HepG2 (cell line): ENCODE data around the gene CD300LG. TPM values are rescaled to one million over a fixed set of nuclear protein-coding genes. Genes with fewer than 3 reads are reported as not detected.

Experiments used
- ATAC-seq: fragments of 200-7000 bp; cut with Tn5 transposase; 3 replicates; pipeline ENCODE4 v1.9.1; 2020; ENCODE audit warnings: mild to moderate bottlenecking, moderate library complexity
- BruUV-seq: library from RNA; stranded (reverse); fragments of 400-500 nt; replicated peaks from 2 replicates; lab custom pipeline; 2021; lab: Mats Ljungman, UMichigan
- CTCF ChIA-PET: fragments of 300-600 bp; formaldehyde crosslinking; extraction: SDS; loops from one replicate; lab custom pipeline; 2021; ENCODE audit warnings: low total read pairs, inconsistent platforms, low intra/inter-chr PET ratio; lab: Yijun Ruan, JAX
- POLR2A ChIA-PET: fragments of 350-600 bp; sonication (Branson Sonifier 250); formaldehyde crosslinking; loops from one replicate; lab custom pipeline; 2020; ENCODE audit warnings: antibody characterized with exemption, inconsistent platforms; lab: Yijun Ruan, JAX
- DNase-seq: peaks from one replicate; pipeline ENCODE4 v3.0.0-alpha.2; 2015; ENCODE audit warnings: low spot score
- FAIRE-seq: peaks from 3 replicates; lab custom pipeline; 2011; peaks lifted over from hg19 to GRCh38; lab: Jason Lieb, UNC
- H2AFZ ChIP-seq: one replicate; pipeline ENCODE4 v1.6.1; 2011; ENCODE audit warnings: low read length, inconsistent platforms
- H3K27ac ChIP-seq: fragments of 300-600 bp; 3 replicates; pipeline ENCODE4 v1.8.0; 2011; ENCODE audit warnings: mixed run types, mild to moderate bottlenecking, mixed read lengths, low read length, inconsistent platforms; ENCODE audit not compliant: insufficient read depth; ENCODE audit errors: extremely low read length
- H3K27me3 ChIP-seq, 2 experiments: fragments of 200-600 bp in 1 of 2; 2 replicates in 1 of 2; 3 replicates in 1 of 2; pipeline versions ENCODE4 v1.6.0 to v1.8.0; 2011; ENCODE audit warnings: low read length in 2 of 2, mild to moderate bottlenecking in 2 of 2, moderate library complexity in 2 of 2, inconsistent platforms in 1 of 2; ENCODE audit not compliant: insufficient read depth in 2 of 2, control insufficient read depth in 1 of 2
- H3K36me3 ChIP-seq, 2 experiments: fragments of 200-600 bp in 1 of 2; replicated peaks in 1 of 2; 2 replicates in 1 of 2; 3 replicates in 1 of 2; pipeline versions ENCODE4 v1.5.1 to v1.8.0; 2011; ENCODE audit warnings: low read length in 2 of 2, inconsistent platforms in 1 of 2; ENCODE audit not compliant: insufficient read depth in 2 of 2, control insufficient read depth in 1 of 2
- H3K4me1 ChIP-seq: 2 replicates; pipeline ENCODE4 v1.5.1; 2012; ENCODE audit warnings: low read length, inconsistent platforms; ENCODE audit not compliant: insufficient read depth
- H3K4me2 ChIP-seq: 2 replicates; pipeline ENCODE4 v1.6.0; 2011; ENCODE audit warnings: low read depth, low read length, inconsistent platforms
- H3K4me3 ChIP-seq, 3 experiments: fragments of 200-600 bp in 1 of 3; sonication (generic), shearing (Covaris generic) in 1 of 3; replicated peaks in 1 of 3; 2 replicates each; pipeline ENCODE4 v1.5.1; 2011 to 2016; ENCODE audit warnings: low read length in 3 of 3, inconsistent platforms in 2 of 3, low read depth in 2 of 3, mild to moderate bottlenecking in 2 of 3, control low read depth in 1 of 3, mixed read lengths in 1 of 3; ENCODE audit not compliant: insufficient read depth in 1 of 3
- H3K79me2 ChIP-seq: one replicate; pipeline ENCODE4 v1.6.1; 2011; ENCODE audit warnings: low read length, inconsistent platforms; ENCODE audit not compliant: insufficient read depth
- H3K9ac ChIP-seq: 2 replicates; pipeline ENCODE4 v1.6.0; 2011; ENCODE audit warnings: mild to moderate bottlenecking, low read depth, low read length, inconsistent platforms; ENCODE audit not compliant: insufficient read depth
- H3K9me3 ChIP-seq: 2 replicates; pipeline ENCODE4 v1.5.1; 2012; ENCODE audit warnings: mild to moderate bottlenecking, low read length
- H4K20me1 ChIP-seq: 2 replicates; pipeline ENCODE4 v1.6.0; 2011; ENCODE audit warnings: inconsistent platforms, mild to moderate bottlenecking, low read length, moderate library complexity; ENCODE audit not compliant: insufficient read depth
- HOXD1 ChIP-seq: sonication (generic); formaldehyde crosslinking; IDR thresholded peaks from 2 replicates; pipeline ENCODE4 v1.5.0; 2020; ENCODE audit warnings: missing genetic modification reagents
- KLF15 ChIP-seq: sonication (generic); formaldehyde crosslinking; IDR thresholded peaks from 2 replicates; pipeline ENCODE4 v1.8.1; 2023; ENCODE audit warnings: borderline replicate concordance, mild to moderate bottlenecking, inconsistent platforms, missing genetic modification reagents, mixed read lengths
- NFRKB ChIP-seq: fragments of 450-650 bp; IDR thresholded peaks from 2 replicates; pipeline ENCODE4 v1.6.1; 2017
- SOX13 ChIP-seq, 3 experiments: fragments of 450-650 bp in 1 of 3; sonication (generic) in 1 of 3; formaldehyde crosslinking in 1 of 3; IDR thresholded peaks in 2 of 3; conservative IDR thresholded peaks in 1 of 3; 2 replicates each; pipeline versions ENCODE4 v1.5.0 to v1.6.1; 2016 to 2020; ENCODE audit warnings: antibody characterized with exemption in 1 of 3, mild to moderate bottlenecking in 1 of 3, missing compliant biosample characterization in 1 of 3, missing genetic modification reagents in 1 of 3, moderate library complexity in 1 of 3
- SYNCRIP ChIP-seq: fragments of 200-400 bp; formaldehyde crosslinking; IDR thresholded peaks from 2 replicates; pipeline ENCODE4 v1.6.1; 2018; ENCODE audit warnings: mild to moderate bottlenecking, low read depth, low read length; ENCODE audit not compliant: insufficient read depth
- ZNF34 ChIP-seq: sonication (generic); formaldehyde crosslinking; IDR thresholded peaks from 2 replicates; pipeline ENCODE4 v1.4.0; 2020; ENCODE audit warnings: mild to moderate bottlenecking, missing genetic modification reagents, borderline replicate concordance
- ZNF703 ChIP-seq: sonication (generic); formaldehyde crosslinking; IDR thresholded peaks from 2 replicates; pipeline ENCODE4 v1.5.1; 2020; ENCODE audit warnings: missing genetic modification reagents, mild to moderate bottlenecking, moderate library complexity, borderline replicate concordance
- ZNF790 ChIP-seq: sonication (generic); formaldehyde crosslinking; IDR thresholded peaks from 2 replicates; pipeline ENCODE4 v1.8.0; 2022; ENCODE audit warnings: missing genetic modification reagents, mild to moderate bottlenecking, borderline replicate concordance
- WGBS: methylation state at CpG from one replicate; pipeline ENCODE4 v1.1.6; 2017; ENCODE audit warnings: low lambda C conversion rate; 5-methylcytosine and 5-hydroxymethylcytosine counted together
- in situ Hi-C: cut with HindIII; loops from 2 replicates; pipeline ENCODE4 v1.10.0; 2017; ENCODE audit warnings: low pct_unique_long_range_greater_than_20kb; ENCODE audit not compliant: extremely low pct_ligation_motif_present
- intact Hi-C: fragments of 100-400 bp; cut with micrococcal nuclease; formaldehyde crosslinking; loops from one replicate; pipeline ENCODE4 v1.10.0; 2022; ENCODE audit not compliant: unreplicated experiment
- polyA plus RNA-seq, 8 experiments: library from polyadenylated mRNA; depleted of rRNA in 3 of 8; stranded (reverse) in 7 of 8; unstranded in 1 of 8; fragments of >200 nt; fragmentation: Illumina TruSeq in 4 of 8; extraction: Trizol in 4 of 8; gene quantifications; 2 replicates each; pipeline versions ENCODE4 v1.2.1 to v1.2.3, GENCODE V29; 2011 to 2016; ENCODE audit warnings: low read depth in 4 of 8, missing spikeins in 1 of 8, mixed read lengths in 1 of 8; ENCODE audit not compliant: insufficient read depth in 1 of 8
- total RNA-seq, 5 experiments: library from RNA; depleted of rRNA; stranded (reverse); fragments of >200 nt; fragmentation: Illumina TruSeq; extraction: Trizol; gene quantifications; 2 replicates each; pipeline ENCODE4 v1.2.3, GENCODE V29; 2016; ENCODE audit warnings: low read depth in 1 of 5
- TF ChIP-seq, protein P1 (sequence below): sonication (generic); formaldehyde crosslinking; IDR thresholded peaks from 2 replicates; pipeline ENCODE4 v1.5.1; 2020; ENCODE audit warnings: mild to moderate bottlenecking, missing genetic modification reagents

The CD300LG gene
- total and polyA plus RNA-seq, 2 of the 13 experiments (the other 11 are each of a cell fraction or from before 2014, with no cell fraction given) = not detected

DNA sequence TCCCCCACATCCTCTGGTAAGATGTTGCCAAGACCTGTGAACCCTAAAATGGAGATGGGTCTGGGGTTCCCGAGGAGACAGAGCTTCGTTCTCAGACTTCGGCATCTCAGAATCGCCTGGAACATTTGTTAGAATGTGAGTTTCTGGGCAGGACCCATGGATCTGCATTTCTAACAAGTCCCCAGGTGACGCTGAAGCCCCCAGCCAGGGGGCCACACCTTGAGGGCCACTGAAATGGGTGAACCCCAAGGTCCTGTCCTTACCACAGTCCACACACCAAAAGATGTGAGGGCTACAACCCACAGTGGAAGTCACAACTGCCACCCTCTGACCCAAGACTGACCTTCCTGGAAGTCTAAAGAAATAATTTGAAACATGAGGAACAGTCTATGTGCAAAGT, 28.0 kb upstream of the CD300LG start:
- Histone ChIP-seq H3K27ac (no peak overlapping the region), H4K20me1 (no peaks in the 10 kb centered on the region), H2AFZ (no peak overlapping the region), H3K27me3 (no peaks in the 10 kb centered on the region), H3K4me3 (no peak overlapping the region), H3K36me3 (no peaks in the 10 kb centered on the region), H3K79me2 (no peaks in the 10 kb centered on the region), H3K9ac (no peak overlapping the region), H3K9me3 (no peaks in the 10 kb centered on the region)
- DNase-seq (no peak), ATAC-seq (no peak), FAIRE-seq (no peak)
- intact Hi-C loops (no loop called here), in situ Hi-C loops (no loop called here)
- no TSS peak for BruUV-seq
- POLR2A ChIA-PET = no interaction called here
- 82% methylated on average over 4 of the region's 5 CpGs for WGBS
- CTCF ChIA-PET = no interaction called here
- TF ChIP-seq SOX13 (IDR thresholded peaks at IDR 0.05) (no peak), SOX13 (CRISPR knock-in tag; conservative IDR thresholded peaks at IDR 0.05 in 1 of 2, IDR thresholded peaks at IDR 0.05 in 1 of 2) (no peak), KLF15 (no peak), NFRKB (no peak), ZNF34 (no peak), ZNF790 (CRISPR knock-in tag) (no peak), ZNF703 (CRISPR knock-in tag) (no peak), SYNCRIP (no peak), HOXD1 (CRISPR knock-in tag) (no peak)
- TF ChIP-seq, protein P1, sequence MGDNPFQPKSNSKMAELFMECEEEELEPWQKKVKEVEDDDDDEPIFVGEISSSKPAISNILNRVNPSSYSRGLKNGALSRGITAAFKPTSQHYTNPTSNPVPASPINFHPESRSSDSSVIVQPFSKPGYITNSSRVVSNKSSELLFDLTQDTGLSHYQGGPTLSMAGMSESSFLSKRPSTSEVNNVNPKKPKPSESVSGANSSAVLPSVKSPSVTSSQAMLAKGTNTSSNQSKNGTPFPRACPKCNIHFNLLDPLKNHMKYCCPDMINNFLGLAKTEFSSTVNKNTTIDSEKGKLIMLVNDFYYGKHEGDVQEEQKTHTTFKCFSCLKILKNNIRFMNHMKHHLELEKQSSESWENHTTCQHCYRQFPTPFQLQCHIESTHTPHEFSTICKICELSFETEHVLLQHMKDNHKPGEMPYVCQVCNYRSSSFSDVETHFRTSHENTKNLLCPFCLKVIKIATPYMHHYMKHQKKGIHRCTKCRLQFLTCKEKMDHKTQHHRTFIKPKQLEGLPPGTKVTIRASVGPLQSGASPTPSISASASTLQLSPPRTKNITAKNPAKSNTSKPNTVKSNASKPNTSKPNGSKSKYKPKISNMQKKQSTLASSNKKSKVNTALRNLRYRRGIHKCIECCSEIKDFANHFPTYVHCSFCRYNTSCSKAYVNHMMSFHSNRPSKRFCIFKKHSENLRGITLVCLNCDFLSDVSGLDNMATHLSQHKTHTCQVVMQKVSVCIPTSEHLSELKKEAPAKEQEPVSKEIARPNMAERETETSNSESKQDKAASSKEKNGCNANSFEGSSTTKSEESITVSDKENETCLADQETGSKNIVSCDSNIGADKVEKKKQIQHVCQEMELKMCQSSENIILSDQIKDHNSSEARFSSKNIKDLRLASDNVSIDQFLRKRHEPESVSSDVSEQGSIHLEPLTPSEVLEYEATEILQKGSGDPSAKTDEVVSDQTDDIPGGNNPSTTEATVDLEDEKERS (CRISPR knock-in tag) = no peak
- TF ChIP-seq, all 625 proteins: peak for 0
- H3K4me2 ChIP-seq = no peak overlapping the region
- H3K4me1 ChIP-seq = no peaks in the 10 kb centered on the region
